ENCODE measurements around the gene TMSB4Y.

The TMSB4Y gene

GRCh38 chrY:13703568-13703968, at the start of gene TMSB4Y:
TSS of gene TMSB4Y (plus strand) at chrY:13703899.
- DNase-seq = no peak

GRCh38 chrY:13664162-13664561, 39.5 kb upstream of the TMSB4Y start:
- DNase-seq = no peak

GRCh38 chrY:13671122-13671521, 32.6 kb upstream of the TMSB4Y start:
- no peak for DNase-seq

GRCh38 chrY:13702276-13702675, 1.4 kb upstream of the TMSB4Y start:
- DNase-seq = no peak

GRCh38 chrY:13704121-13704930, 627 bp downstream of the TMSB4Y start:
- no peak for DNase-seq

- DNase-seq = no peak
Measured at GRCh38 chrY:13705197-13705596, 1.5 kb downstream of the TMSB4Y start.

- no peak for DNase-seq
Measured at GRCh38 chrY:13708038-13708437, 4.3 kb downstream of the TMSB4Y start.

- DNase-seq = no peak
Measured at GRCh38 chrY:13718996-13719395, 15.3 kb downstream of the TMSB4Y start.

- no peak for DNase-seq
Measured at GRCh38 chrY:13729517-13729916, 25.8 kb downstream of the TMSB4Y start.

GRCh38 chrY:13738618-13739017, 34.9 kb downstream of the TMSB4Y start:
- DNase-seq = no peak

- DNase-seq = no peak
Measured at GRCh38 chrY:13751289-13752071, 47.8 kb downstream of the TMSB4Y start.

- DNase-seq = no peak
Measured at GRCh38 chrY:13754661-13755060, 51.0 kb downstream of the TMSB4Y start.
